ENCODE data around the gene TLNRD1. TPM values are rescaled to one million over a fixed set of nuclear protein-coding genes. Genes with fewer than 3 reads are reported as not detected.

The TLNRD1 gene
- total RNA-seq, 1 donor from 2014 or later = 7.4 TPM

- Histone ChIP-seq H3K4me3 (ENCODE audit: low read depth, low read length) (no peak overlapping the region), H3K36me3 (ENCODE audit: control insufficient read depth, insufficient read depth, low read length) (no peaks in the 10 kb centered on the region), H3K27me3 (ENCODE audit: control insufficient read depth, insufficient read depth, low read length) (no peaks in the 10 kb centered on the region)
- DNase-seq (ENCODE audit: low read depth) (no peak), FAIRE-seq (no peak)
- TF ChIP-seq, protein P1, sequence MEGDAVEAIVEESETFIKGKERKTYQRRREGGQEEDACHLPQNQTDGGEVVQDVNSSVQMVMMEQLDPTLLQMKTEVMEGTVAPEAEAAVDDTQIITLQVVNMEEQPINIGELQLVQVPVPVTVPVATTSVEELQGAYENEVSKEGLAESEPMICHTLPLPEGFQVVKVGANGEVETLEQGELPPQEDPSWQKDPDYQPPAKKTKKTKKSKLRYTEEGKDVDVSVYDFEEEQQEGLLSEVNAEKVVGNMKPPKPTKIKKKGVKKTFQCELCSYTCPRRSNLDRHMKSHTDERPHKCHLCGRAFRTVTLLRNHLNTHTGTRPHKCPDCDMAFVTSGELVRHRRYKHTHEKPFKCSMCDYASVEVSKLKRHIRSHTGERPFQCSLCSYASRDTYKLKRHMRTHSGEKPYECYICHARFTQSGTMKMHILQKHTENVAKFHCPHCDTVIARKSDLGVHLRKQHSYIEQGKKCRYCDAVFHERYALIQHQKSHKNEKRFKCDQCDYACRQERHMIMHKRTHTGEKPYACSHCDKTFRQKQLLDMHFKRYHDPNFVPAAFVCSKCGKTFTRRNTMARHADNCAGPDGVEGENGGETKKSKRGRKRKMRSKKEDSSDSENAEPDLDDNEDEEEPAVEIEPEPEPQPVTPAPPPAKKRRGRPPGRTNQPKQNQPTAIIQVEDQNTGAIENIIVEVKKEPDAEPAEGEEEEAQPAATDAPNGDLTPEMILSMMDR (IDR thresholded peaks at IDR 0.05; ENCODE audit: insufficient read depth, low read length, severe bottlenecking) = no peak
Measured at GRCh38 chr15:81014446-81015093, 13.8 kb downstream of the TLNRD1 start.

DNA sequence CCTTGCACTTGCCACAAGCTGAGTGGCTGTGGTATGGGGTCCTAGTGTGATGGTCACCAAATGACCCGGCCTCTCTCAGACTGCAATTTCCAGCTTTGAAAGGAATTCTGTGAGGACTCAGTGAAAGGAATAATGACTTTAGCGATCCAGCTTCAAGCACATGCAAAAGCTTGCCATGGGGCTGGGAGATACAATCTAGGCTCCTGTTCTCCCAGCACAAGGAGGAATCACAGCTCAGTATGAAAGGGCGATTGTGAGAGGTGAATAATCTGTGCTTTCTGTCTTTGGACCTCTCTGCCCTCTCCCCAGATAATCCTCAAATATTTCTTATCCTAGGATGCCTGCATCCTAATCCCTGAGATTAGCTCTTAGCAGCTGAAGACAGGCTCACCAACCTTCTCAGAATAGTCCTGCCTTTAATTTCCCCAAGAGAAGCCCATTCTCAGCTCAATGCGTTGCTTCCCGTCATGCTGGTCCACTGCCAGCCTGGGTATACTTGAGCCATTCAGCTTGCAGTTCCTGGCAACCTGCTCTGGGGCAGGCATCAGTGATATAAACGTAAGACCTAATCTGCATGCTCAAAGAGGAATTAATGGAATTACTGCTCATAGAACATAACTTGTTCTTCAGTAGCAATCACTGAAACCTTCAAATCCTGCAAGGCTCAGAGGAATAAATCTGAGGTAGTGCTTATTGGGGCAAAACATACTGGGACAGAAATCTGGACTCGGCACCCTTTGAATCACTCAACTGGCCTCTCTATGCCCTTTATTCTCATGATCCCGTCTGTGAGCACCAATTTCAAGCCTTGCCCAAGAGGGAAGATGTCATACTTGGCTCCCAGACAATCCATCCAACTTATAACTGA is 15.1 kb downstream of the TLNRD1 start:
- FAIRE-seq = no peak

GRCh38 chr15:81016489-81017068 is 15.9 kb downstream of the TLNRD1 start:
- DNase-seq (ENCODE audit: low read depth) (no peak), FAIRE-seq (no peak)
- Histone ChIP-seq H3K36me3 (ENCODE audit: control insufficient read depth, insufficient read depth, low read length) (no peaks in the 10 kb centered on the region), H3K27me3 (ENCODE audit: control insufficient read depth, insufficient read depth, low read length) (no peaks in the 10 kb centered on the region), H3K4me3 (ENCODE audit: low read depth, low read length) (no peak overlapping the region)
- TF ChIP-seq, protein P1 (IDR thresholded peaks at IDR 0.05; ENCODE audit: insufficient read depth, low read length, severe bottlenecking) = no peak

More for the DNA sequence above, 15.1 kb downstream of the TLNRD1 start:
- DNase-seq (ENCODE audit: low read depth) = no peak
- H3K4me3 ChIP-seq (ENCODE audit: low read depth, low read length) = no peak overlapping the region
- TF ChIP-seq, protein P1 (IDR thresholded peaks at IDR 0.05; ENCODE audit: insufficient read depth, low read length, severe bottlenecking) = no peak
- H3K27me3 ChIP-seq (ENCODE audit: control insufficient read depth, insufficient read depth, low read length) = no peaks in the 10 kb centered on the region
- H3K36me3 ChIP-seq (ENCODE audit: control insufficient read depth, insufficient read depth, low read length) = no peaks in the 10 kb centered on the region

- H3K4me3 ChIP-seq (ENCODE audit: low read depth, low read length) = no peak overlapping the region
- TF ChIP-seq, protein P1 (IDR thresholded peaks at IDR 0.05; ENCODE audit: insufficient read depth, low read length, severe bottlenecking) = no peak
- FAIRE-seq = no peak
- no peak for DNase-seq (ENCODE audit: low read depth)
- no peaks in the 10 kb centered on the region for H3K36me3 ChIP-seq (ENCODE audit: control insufficient read depth, insufficient read depth, low read length)
- H3K27me3 ChIP-seq (ENCODE audit: control insufficient read depth, insufficient read depth, low read length) = no peaks in the 10 kb centered on the region
Measured at GRCh38 chr15:81018197-81018596, 17.5 kb downstream of the TLNRD1 start.

DNA sequence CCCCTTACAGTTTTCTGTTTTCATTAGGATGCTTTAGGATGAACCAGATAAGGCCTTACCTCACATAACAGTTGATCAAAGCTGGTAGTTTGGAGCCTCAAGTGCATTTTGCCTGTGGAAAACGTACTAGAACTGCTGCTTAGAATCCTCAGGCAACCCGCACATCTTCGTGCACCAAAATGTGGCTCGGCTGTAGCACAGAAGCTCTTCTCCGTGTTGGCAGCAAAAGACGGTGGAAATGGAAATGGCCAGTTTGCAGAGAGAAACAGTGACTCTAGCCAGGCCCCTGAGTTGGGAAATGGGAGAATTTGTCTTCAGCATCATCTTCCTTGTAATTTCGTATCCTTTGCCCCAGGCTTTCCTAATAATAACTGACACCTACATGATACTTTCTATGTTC is 20.6 kb downstream of the TLNRD1 start:
- TF ChIP-seq, protein P1 (IDR thresholded peaks at IDR 0.05; ENCODE audit: insufficient read depth, low read length, severe bottlenecking) = no peak
- DNase-seq (ENCODE audit: low read depth) = no peak
- H3K36me3 ChIP-seq (ENCODE audit: control insufficient read depth, insufficient read depth, low read length) = no peaks in the 10 kb centered on the region

More for the DNA sequence above, 20.6 kb downstream of the TLNRD1 start:
- Histone ChIP-seq H3K4me3 (ENCODE audit: low read depth, low read length) (no peak overlapping the region), H3K27me3 (ENCODE audit: control insufficient read depth, insufficient read depth, low read length) (no peaks in the 10 kb centered on the region)
- no peak for FAIRE-seq

All from bronchial epithelial cell (primary cell).